Measurements from ENCODE around the gene RTL10. TPM values are rescaled to one million over a fixed set of nuclear protein-coding genes. Genes with fewer than 3 reads are reported as not detected.

Gene RTL10
- total RNA-seq, 1 donor from 2014 or later, result 6.6 TPM

DNA sequence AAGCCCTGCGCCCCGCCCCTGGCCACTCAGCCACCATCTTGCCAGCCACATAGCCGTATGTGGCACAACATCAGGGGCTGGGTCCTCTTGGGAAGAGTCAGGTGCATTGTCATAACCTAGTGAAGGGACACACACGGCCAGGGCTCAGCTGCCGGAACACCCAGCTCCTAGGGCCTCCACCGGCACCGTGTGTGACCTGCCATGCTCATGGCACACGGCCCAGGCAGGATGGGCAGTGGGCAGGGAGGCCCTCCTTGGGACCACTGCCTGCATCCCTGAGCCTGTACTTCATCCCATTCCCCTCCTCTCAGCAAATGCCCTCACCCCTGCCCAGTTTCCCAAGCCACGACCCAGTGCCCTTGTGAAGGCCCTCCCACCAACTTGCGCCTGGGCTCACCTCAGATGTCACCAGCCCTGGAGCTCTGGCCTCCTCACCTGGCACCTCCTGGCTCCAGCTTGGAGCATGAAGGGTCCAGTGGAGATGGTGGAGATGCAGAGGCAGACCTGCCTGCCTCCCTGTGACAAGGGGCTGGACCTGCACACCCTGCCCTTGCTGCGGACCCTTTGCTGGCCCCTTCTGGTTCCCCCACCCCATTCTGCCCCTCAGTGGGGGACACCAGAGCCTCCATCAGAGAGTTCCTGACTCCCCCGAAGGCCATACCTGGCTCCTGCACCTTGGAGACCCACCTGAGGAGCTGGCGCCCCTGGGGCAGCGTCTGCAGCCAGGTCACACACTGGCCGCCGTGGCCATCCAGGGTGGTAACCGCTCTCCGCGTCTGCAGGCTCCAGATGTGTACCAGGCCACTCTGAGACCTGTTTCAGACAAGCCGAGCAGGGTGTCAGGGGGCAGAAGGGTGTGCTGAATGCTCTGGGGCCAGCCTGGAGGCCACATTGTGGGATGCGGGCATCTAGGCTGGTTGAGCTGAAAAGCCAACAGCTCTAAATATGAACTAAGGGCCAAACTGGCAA lies 34.5 kb downstream of the RTL10 start:
- Histone ChIP-seq H3K9me3 (replicated peaks) (no peaks in the 10 kb centered on the region), H3K4me1 (no peaks in the 10 kb centered on the region), H3K27ac (replicated peaks) (no peak overlapping the region), H3K36me3 (no peaks in the 10 kb centered on the region), H3K4me3 (no peak overlapping the region), H3K27me3 (ENCODE audit: low read depth) (no peaks in the 10 kb centered on the region)
- intact Hi-C loops (cut with micrococcal nuclease), result no loop called here
- TF ChIP-seq, protein P1, sequence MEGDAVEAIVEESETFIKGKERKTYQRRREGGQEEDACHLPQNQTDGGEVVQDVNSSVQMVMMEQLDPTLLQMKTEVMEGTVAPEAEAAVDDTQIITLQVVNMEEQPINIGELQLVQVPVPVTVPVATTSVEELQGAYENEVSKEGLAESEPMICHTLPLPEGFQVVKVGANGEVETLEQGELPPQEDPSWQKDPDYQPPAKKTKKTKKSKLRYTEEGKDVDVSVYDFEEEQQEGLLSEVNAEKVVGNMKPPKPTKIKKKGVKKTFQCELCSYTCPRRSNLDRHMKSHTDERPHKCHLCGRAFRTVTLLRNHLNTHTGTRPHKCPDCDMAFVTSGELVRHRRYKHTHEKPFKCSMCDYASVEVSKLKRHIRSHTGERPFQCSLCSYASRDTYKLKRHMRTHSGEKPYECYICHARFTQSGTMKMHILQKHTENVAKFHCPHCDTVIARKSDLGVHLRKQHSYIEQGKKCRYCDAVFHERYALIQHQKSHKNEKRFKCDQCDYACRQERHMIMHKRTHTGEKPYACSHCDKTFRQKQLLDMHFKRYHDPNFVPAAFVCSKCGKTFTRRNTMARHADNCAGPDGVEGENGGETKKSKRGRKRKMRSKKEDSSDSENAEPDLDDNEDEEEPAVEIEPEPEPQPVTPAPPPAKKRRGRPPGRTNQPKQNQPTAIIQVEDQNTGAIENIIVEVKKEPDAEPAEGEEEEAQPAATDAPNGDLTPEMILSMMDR (IDR thresholded peaks at IDR 0.05; ENCODE audit: borderline replicate concordance), result no peak
- DNase-seq, result no peak

DNA sequence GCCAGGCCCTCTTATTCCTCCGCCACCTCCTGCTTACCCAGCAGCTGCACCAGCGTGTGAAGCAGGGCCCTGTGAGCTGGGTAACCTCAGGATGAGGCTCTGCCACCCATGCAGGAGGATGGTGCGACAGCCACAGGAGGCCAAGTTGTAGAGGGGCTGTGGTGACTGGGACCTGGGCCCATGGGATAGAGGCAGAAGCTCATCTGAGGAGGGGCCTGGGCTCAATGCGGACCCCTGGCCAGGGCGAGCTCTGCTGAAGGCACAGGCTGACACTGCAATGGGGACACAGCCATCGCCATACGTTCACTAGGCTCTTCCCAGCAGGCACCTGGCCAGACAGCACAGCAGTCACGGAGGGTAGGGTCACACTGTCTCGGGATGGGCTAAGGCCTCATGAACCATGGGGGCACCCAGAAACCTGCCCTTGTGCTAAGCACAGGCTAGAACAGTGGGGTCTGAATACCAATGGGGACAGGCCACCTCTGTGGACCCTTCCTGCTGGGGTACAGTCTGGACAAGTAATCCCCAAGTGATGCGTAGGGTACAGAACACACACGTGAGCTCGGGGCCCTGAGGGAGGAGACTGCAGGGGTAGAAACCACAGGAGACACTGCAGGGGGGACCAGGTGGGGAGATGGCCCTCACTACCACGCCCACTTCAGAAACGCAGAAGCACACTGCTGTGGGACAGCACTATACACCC lies 35.3 kb downstream of the RTL10 start:
- TF ChIP-seq, protein P1 (IDR thresholded peaks at IDR 0.05; ENCODE audit: borderline replicate concordance), result no peak

DNA sequence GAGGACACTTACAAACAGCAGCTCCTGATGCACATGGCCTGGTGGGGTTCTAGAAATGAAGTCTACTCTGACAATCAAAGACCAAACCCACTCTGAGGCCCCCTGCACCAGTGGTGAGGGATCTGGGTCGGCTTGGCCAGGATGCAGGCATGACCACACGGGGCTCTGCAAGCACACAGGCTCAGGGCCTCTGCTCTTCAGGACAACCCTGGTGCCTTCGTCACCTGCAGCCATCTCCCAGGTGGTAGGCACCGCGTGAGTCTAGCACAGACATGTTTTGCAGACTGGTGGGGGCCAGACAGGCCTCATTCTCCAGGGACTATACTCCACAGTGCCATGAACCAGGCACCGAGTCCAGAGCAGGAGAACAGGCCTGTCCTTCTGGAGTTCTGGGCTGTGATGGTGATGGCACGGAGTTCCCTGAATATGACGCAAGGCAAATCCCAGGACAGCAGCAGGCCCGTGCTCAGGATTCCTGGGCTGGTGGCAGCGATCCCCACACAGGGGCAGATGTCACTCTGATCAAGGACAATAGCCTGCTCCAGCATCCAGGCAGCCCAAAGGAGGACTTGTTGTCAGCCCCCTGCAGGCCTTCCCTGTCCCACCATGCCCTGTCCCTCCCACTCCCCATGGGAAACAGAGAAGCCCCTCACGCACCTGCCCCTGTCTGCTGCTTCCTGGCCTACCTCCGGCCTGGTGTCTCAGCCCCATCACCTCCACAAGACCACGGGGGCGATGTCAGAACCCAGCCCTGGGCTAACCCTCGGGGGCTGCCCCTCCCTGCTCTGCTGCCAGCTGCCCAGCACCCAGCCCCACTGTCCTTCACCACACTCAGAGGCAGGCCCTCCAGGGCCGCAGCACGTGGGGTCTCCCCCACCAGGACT lies 36.1 kb downstream of the RTL10 start:
- Histone ChIP-seq H3K4me3 (no peak overlapping the region), H3K36me3 (no peaks in the 10 kb centered on the region), H3K27ac (replicated peaks) (no peak overlapping the region), H3K4me1 (no peaks in the 10 kb centered on the region), H3K27me3 (ENCODE audit: low read depth) (no peaks in the 10 kb centered on the region), H3K9me3 (replicated peaks) (no peaks in the 10 kb centered on the region)
- TF ChIP-seq, protein P1 (IDR thresholded peaks at IDR 0.05; ENCODE audit: borderline replicate concordance), result no peak
- no peak for DNase-seq
- intact Hi-C loops (cut with micrococcal nuclease), result no loop called here

More for the DNA sequence above, 35.3 kb downstream of the RTL10 start:
- Histone ChIP-seq H3K9me3 (replicated peaks) (no peaks in the 10 kb centered on the region), H3K27ac (replicated peaks) (no peak overlapping the region), H3K36me3 (no peaks in the 10 kb centered on the region), H3K27me3 (ENCODE audit: low read depth) (no peaks in the 10 kb centered on the region), H3K4me3 (no peak overlapping the region), H3K4me1 (no peaks in the 10 kb centered on the region)
- no peak for DNase-seq
- intact Hi-C loops (cut with micrococcal nuclease), result no loop called here

DNA sequence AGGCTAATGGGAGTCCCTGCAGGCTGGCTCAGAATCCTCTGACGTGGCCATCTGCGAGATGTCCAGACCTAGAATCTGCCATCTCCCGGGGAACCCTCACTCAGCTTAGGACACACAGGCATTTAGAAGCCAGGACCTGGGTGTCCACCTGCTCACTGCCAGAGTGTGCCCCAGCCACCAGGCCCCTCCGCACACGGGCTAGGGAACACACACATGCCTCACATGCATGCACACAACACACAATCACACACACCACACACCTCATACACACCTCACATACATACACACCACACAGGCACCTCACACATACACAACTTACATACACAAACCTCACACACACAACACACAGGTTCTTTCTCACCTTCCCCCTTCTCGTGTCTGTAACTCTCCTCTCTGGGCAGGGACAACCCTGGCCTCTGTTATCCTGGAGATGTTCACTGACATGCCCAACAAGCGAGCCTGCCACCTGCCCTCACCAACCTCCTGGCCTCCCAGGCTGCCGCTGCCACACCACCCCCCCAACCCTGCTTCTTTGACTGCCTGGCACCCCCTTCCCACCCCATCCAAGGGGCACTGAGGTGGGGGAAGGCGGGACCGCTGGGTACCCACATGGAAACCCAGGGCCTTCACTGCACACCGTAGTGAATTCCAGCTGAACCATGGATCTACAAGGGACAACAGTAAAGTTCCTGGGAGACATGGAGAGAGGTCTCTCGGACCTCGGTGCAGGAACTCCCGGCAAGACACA lies 38.1 kb downstream of the RTL10 start:
- Histone ChIP-seq H3K9me3 (replicated peaks) (no peaks in the 10 kb centered on the region), H3K36me3 (no peaks in the 10 kb centered on the region), H3K27ac (replicated peaks) (no peak overlapping the region), H3K4me1 (no peaks in the 10 kb centered on the region), H3K27me3 (ENCODE audit: low read depth) (no peaks in the 10 kb centered on the region), H3K4me3 (no peak overlapping the region)
- DNase-seq, result no peak
- intact Hi-C loops (cut with micrococcal nuclease), result no loop called here
- TF ChIP-seq, protein P1 (IDR thresholded peaks at IDR 0.05; ENCODE audit: borderline replicate concordance), result no peak
